Iris pigment epithelial cell (primary cell): ENCODE measurements around the gene SCGB2A2.

ENCODE experiments used
- DNase-seq: peaks from one replicate; pipeline ENCODE4 v3.0.0-alpha.2; 2011; ENCODE audit warnings: low read depth

The SCGB2A2 gene

DNA sequence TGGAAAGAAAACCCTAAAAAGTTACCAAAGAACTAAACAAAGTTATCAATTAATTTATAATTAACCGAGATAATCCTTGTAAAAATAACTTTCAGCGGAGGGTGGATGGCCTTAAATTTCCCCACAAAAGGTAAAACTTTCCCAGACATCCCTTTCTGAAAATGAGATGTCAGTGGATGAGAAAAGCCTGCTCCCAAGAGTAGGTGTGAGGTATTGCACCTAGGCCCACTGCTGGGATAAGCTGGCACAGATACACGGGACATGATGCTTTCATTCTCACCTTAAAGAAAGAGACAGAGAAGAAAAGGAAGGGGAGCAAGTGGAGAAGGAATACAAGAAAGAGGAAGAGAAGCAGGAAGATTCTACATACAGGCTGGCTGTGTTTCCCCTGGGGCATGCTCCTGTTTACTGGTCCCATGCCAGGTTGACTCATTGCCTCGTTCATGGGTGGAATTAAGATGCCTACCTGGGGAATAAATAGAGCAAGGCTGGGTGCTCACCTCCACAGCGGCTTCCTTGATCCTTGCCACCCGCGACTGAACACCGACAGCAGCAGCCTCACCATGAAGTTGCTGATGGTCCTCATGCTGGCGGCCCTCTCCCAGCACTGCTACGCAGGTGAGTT lies at the start of gene SCGB2A2:
TSS of gene SCGB2A2 (plus strand) at position 505 of the 625 bp plus-strand sequence. CDS start at position 564, 59 bp downstream.
- peak; percentile 8 for DNase-seq

DNA sequence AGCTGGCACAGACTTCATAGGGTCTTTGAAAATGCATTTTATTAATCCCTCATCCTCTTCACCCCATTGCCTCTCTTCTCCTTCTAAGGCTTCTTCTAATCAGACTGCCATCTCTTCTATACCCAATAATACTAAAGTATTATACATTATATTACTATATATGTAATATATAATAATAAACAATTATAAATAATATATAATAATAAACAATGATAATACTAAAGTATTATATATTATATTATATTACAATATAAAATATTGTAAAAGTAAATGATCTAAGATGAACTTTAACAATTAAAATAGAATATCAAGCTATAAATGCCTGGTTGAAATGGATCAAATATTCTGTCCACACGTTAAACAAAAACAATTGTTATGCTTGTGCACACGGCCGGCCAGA lies 48.5 kb upstream of the SCGB2A2 start:
- DNase-seq, result no peak

DNA sequence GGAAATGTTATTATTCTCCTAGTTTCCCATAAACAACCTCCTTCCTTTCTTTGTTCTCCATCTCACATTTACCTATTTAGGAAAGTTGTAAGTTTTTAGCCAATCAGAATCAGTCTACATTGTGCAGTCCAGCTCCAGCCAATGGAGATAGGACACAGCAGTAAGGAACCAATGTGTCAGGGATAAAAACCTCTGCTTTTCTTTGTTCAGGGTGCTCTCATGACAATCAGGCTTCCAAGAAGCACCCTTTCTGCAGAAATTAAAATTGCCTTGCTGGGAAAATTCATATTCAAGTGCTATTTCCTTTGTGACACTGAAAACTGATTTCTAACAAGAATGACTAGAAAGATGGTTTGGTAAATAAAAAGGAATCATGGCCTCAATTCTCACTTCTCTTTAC lies 46.9 kb upstream of the SCGB2A2 start:
- DNase-seq, result peak; percentile 9

DNA sequence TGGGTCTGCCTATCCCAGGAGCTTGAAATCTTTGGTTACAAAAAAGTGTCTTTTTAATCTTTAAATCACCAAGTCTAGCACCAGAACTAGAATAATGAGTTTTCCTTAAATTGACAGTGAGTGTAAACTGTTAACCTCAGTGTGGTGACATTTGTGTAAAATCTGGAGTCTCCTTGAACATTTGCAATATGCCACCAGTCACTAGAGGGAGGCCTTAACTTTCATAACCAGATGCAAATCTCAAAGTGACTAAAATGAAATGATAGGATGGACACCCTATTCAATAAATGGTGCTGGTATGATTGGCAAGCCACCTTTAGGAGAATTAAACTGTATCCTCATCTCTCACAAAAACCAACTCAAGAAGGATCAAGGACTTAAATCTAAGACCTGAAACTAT lies 36.2 kb upstream of the SCGB2A2 start:
- no peak for DNase-seq

DNA sequence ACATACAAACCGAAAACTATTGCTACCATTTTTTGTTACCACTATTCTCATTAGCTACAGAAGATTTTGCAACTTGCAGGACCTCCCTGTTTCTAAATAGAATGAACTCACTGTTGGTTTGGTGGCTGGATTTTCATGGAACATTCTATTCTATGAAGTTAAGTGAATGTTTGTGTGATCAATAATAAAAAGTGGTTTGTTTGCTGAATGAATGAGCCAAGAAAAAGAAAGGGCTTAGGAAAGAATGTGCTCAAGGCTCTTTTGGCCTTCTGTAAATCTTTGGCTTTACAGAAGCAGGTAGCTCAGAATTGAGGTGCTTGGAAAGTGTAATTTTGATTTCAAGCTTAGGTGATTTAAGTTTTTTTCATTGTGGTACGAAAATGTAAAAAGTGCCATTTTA lies 33.8 kb upstream of the SCGB2A2 start:
- no peak for DNase-seq

DNA sequence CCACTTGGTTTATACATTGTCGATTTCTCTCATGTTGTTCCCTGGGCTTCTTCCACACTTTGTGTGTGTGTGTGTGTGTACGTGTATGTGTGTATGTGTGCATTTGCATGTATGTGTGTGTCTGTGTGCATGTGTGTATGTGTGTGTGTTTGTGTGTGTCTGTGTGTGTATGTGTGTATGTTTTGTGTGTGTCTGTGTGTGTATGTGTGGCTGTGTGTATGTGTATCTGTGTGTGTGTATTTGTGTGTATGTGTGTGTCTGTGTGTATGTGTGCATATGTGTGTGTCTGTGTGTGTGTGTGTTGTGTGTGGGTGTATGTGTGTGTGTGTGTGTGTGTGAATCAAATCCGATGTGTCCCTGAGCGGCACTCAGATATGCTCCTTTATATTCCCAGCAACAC lies 32.5 kb upstream of the SCGB2A2 start:
- no peak for DNase-seq

DNA sequence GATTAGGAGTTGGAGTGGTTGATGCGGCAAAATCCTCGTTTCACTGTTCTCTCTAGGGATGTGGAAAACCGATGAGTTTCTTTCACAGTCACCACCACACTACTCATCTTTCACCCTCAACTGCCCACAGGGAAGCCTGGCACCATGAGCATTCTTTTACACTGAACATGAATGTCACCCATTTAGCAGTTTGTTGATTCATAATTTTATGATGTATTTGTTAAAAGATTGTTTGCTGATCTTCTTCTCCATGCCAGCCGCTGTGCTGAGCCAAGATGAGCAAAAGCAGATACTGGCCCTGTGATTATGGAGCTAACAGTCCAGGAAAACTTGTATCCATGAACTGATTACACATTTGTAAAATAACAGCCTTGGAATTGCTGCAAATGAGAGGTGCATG lies 31.8 kb upstream of the SCGB2A2 start:
- no peak for DNase-seq

DNA sequence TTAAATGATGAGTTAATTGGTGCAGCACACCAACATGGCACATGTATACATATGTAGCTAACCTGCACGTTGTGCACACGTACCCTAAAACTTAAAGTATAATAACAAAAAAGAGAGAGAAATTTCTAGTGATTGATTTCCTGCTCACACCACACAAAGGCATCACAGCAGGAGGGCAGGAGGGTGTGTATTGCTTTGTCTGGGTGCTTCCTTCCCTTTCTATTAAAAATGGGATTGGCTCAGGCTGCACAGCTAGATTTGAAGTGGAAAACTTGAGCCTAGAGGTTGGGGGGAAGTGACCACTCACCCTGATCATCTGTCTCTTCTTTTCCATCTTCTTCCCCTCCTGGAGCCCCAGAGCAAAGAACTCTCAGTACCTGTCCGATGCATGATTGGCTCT lies 28.9 kb upstream of the SCGB2A2 start:
- no peak for DNase-seq

DNA sequence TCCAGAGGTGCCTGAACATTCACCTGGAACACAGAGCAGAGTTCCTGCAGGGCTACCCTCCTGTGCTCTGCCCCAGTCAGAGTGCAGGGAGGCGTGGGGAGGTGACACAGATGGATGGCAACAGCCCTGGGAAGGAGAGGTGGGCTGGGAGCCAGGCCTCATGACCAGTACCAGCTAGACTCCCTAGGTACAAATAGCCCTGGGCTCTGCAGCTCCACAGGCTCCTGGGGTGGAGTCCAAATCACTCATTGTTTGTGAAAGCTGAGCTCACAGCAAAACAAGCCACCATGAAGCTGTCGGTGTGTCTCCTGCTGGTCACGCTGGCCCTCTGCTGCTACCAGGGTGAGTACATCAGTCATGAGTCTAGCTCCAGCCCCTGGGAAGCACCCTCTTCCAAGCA lies 27.9 kb upstream of the SCGB2A2 start, which contains the start of gene SCGB1D2:
TSS of gene SCGB1D2 (plus strand) at position 219 of the 400 bp plus-strand sequence. CDS start at position 288, 69 bp downstream.
- no peak for DNase-seq

DNA sequence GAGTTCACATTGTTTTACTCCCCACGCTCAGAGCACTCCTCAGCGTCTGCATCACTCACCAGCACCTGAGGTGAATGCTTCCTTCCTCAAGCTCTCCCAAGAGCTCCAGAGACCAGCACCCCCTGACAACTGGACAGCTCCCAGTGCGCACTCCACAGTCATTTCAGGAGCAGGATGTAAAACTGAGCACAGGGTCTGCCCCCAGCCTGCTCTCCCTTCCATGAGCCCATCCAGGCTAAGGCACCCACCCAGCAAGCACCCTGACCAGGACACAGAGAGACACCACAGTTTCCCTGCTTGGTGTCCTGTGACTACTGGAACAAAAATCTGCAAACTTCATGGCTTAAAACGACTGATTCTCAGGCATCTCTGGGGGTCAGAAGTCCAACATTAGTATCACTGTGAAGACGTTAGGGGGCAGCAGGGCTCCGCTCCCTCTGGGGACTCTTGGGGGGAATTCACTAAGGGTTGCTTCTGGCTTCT lies 24.6 kb upstream of the SCGB2A2 start:
- peak; percentile 53 for DNase-seq

DNA sequence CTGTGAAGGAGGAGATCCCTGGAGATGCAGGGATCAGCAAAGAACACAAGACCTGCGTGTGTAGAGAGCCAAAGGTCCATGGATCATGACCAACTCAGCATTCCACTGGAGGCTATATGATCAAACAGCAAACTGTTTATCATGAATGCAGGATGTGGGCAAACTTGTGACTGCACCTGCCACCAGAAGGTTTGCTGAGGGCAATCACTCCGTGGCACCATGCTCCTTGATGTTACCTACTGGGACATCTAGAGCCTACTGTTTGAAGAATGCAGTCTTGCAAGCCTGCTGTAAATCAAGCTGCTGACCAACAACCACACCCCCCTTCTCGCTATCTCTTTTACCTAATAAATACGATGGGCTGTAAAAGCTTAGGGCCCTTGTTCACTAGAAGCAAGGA lies 18.3 kb upstream of the SCGB2A2 start:
- no peak for DNase-seq

DNA sequence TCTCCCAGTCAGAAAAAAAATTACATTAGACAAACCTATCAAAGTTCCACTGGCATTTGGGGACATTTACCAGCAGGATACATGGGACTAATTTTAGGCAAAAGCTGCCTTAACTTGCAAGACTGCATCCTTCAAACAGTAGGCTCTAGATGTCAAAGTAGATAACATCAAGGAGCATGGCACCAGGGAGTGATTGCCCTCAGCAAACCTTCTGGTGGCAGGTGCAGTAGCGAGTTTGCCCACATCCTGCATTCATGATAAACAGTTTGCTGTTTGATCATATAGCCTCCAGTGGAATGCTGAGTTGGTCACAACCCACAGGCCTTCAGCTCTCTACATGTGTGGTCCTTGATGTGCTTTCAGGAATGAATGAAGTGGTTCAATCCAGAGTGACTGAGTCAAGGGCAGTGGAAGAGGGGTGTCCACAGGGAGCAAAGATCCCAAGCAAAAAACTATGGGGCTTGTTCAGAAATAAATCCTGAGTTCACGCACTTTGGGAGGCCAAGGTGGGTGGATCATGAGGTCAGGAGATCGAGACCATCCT lies 15.9 kb upstream of the SCGB2A2 start:
- DNase-seq, result no peak

DNA sequence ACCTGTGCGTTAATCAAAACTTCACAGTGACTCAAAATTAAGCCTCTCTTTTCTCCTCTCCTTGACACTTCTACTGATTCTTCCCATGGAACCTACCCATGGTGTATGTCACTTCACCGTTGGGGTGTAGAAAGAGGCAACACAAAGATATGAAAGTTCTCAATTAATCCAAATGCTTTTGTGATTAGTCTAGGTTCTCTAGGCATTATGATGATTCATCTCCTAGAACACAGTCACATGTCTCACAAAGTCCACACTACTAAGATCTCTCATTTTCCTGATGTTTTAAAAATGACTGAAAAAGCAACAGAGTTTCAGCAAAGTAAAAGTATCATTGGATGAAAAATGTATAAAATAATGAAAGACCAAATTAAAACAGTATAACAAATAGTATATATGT lies 13.7 kb upstream of the SCGB2A2 start:
- peak; percentile 43 for DNase-seq

DNA sequence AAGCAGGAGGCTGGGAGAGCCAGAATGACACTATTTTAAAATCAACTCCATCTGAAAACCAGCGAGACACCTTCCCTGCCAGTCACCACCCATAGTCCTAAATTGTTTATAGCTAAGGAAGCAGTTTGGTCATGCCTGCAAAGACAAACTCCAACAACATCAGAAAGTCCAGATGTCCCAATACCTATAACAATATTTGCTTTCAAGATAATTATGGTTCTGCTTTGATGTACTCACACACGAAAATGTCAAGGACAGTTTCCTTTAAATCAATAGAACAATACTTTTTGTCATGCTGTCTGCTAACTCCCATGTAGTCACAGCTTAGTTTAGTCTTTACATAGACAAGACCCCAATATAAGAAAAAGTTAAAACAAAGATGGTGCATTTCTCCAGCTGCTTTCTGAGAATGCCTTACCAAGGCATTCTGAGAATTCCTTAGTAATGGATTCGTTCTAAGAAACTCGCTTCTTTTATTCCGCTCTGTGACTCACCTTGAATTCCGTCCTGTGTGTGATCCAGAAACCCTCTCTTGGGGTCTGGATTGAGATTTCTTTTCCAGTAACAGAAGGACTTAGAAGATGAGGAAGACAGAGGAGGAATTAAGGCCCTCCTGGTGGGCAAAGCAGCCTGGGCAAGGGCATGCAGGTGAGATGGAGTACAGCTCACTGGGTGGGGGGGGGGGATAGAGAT lies 9.6 kb upstream of the SCGB2A2 start:
- DNase-seq, result no peak

DNA sequence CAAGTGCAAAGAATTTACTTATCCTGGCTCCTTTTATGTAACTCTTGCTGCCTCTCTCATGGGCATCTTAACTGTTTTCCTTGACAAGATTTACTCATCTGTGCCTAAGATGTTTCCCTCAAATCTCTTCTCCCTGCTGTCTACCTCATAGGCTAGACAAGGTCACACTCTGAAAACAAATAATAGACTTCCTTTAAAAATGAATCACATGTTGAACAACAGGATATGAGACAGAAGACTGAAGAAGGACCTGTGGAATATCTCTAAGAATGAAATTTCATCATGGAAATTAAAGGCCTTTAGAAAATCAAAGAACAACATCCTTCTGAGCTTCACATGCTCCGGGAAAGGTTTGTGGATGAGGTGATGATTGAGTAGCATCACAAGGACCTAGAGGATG lies 6.0 kb upstream of the SCGB2A2 start:
- DNase-seq, result peak; percentile 74

DNA sequence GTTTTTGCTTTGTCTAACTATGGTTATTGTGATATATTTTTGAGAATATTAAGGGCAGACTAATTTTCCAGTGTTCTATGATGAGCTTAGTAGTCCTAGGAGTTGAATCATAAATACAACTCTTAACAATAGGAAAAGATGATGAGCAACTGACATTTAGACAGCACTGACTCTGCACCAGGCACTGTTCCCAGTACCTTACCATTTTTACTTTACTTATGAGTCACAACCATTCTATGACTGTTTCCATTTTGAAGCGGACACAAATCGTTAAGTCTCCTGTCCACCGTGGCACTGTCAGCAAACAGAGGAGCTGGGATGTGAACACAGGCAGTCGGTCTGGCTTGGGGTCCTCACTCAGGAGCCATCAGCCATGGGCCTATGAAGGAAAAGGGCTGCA lies 3.4 kb upstream of the SCGB2A2 start:
- peak; percentile 73 for DNase-seq

DNA sequence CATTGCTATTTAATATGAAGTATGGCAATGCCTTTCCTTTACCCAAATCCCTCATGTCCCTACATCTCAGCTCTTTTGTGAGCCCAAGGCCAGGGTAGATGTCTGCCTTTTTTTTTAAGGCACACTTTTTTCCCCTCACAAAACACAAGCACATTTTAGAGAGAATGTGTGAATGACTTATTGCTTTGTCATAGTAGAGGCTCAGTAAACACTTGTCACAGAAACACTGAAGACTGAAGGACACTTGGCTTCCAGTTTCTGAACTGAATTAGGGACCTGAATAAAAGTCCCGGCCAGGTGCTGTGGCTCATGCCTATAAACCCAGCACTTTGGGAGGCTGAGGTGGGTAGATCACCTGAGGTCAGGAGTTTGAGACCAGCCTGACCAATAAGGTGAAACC lies 2.9 kb upstream of the SCGB2A2 start:
- DNase-seq, result no peak

DNA sequence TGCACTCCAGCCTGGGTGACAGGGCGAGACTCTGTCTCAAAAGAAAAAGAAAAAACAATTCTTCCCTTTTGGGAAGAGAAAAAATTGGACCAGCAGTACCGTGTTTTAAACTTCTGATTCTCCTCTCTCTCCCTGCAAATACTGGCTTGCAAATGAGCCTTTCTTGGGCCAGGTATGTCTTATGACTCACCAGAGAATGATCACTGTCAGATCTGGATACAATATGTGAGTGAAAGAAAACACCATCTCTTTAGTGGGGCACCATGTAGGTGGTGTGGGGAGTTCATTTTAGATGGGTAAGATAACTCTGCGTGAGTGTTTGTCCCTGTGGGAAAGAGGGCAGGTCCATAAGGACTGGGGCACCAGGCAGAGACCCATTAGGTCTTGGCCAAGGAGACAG lies 2.4 kb upstream of the SCGB2A2 start:
- peak; percentile 63 for DNase-seq

DNA sequence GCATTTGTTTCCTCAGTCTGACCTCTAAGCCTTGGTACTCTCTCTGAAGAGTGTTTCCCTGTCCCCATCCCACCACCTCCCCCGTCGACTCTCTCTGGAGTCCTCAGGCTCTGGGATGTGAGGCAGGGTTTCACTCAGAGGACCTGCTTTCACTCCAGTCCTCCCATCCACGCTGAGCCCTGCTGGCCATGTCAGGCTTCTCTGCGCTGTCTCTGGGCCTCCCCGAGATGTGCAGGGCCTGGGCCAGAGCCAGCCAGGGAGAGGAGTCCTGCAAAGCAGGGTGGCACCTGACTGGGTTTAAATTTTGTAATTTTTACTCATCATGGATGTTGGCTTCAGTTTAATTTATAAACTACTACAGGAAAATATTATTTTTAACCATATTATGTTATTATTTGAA lies 3.3 kb downstream of the SCGB2A2 start:
- DNase-seq, result no peak

DNA sequence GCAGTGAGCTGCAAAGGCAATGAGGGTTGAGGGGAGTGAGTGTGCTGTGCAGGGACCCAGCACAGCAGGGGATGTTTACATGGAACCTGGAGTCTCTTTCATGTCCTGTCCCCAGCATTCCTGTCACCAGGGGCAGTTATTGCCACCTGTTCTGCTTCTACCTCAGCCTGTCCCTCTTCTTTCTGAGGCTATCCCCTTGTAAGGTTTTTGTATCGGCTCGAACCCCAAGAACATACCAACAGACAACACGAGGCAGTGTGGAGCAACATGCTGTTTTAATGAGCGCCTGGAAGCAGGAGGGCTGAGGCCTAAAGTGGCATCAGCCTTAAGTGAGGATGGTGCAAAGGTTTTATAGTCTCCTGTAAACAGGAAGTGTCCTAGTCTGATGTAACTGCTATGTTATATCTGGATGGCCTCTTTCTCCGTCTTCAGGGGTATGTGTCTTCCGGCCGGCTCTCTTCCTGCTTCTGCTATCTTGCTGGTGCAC lies 3.9 kb downstream of the SCGB2A2 start:
- DNase-seq, result no peak

DNA sequence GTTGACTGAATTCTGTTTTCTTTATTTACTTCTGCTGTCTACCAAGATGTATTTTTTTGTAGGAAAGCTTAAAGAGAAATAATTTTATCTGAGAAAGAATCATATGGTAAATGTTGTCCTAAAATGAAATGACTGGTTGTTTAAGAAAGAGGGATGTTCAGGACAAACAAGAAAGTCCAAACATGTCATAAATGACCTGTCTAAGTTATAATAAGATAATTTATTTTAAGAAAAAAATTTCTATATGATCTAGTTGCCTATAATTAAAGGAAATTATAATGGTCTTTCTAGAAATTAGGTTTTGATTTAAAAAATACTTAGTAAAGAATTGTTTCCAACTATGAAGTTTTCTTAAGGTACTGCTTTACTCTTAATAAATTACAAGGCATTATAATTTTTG lies 10.5 kb downstream of the SCGB2A2 start:
- no peak for DNase-seq

DNA sequence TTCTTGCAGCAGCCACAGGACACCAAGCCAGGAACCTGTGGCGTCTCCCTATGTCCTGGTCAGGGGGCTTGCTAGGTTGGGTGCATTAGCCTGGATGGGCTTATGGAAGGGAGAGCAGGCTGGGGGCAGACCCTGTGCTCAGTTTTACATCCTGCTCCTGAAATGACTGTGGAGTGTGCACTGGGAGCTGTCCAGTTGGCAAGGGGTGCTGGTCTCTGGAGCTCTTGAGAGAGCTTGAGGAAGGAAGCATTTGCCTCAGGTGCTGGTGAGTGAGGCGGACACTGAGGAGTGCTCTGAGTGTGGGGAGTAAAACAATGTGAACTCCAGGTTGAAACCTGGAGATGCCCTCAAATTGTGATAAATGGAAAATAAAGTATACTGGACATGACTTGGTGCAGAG lies 25.5 kb downstream of the SCGB2A2 start:
- peak; percentile 44 for DNase-seq

DNA sequence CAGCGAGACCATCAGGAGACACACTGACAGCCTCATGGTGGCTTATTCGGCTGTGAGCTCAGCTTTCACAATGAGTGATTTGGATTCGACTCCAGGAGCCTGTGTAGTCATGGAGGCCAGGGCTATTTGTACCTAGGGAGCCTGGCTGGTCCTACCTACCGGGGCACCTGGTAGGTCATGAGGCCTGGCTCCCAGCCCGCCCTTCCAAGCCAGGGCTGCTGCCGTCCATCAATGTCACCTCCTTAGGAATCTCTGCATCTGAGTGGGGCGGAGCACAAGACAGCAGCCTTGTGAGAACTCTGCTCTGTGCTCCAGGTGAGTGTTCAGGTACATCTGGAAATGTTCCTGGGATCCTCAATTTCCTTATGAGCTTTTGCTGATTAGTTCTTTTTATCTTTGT lies 29.0 kb downstream of the SCGB2A2 start, which contains the start of gene SCGB1D4:
TSS of gene SCGB1D4 (minus strand) at position 101 of the 400 bp plus-strand sequence. CDS start at position 36, 65 bp downstream.
- DNase-seq, result no peak
